ENCODE measurements around the gene UCK2.

UCK2 gene

GRCh38 chr1:165842023-165842670, 14.7 kb downstream of the UCK2 start:
- Mint-ChIP-seq H3K4me1 (peaks cover 24% of the 10 kb centered on the region), H3K9me3 (no peaks in the 10 kb centered on the region), H3K27ac (peak overlapping the region; percentile 10), H3K27me3 (no peaks in the 10 kb centered on the region), H3K4me3 (no peak overlapping the region), H3K36me3 (peaks cover 3% of the 10 kb centered on the region)
- DNase-seq (ENCODE audit: low spot score in 2 of 2), result no peak
- ATAC-seq (ENCODE audit: low read depth), result no peak

GRCh38 chr1:165842671-165843129, 15.3 kb downstream of the UCK2 start:
- Mint-ChIP-seq H3K27me3 (no peaks in the 10 kb centered on the region), H3K4me1 (peaks cover 24% of the 10 kb centered on the region), H3K4me3 (no peak overlapping the region), H3K27ac (no peak overlapping the region), H3K9me3 (no peaks in the 10 kb centered on the region), H3K36me3 (peaks cover 3% of the 10 kb centered on the region)
- no peak for DNase-seq (ENCODE audit: low spot score in 2 of 2)
- no peak for ATAC-seq (ENCODE audit: low read depth)

- peak overlapping the region; percentile 15 for H3K27ac Mint-ChIP-seq
- no peaks in the 10 kb centered on the region for H3K27me3 Mint-ChIP-seq
- DNase-seq (ENCODE audit: low spot score in 2 of 2) (no peak), ATAC-seq (ENCODE audit: low read depth) (no peak)
- H3K4me1 Mint-ChIP-seq, result peaks cover 18% of the 10 kb centered on the region
- H3K4me3 Mint-ChIP-seq, result no peak overlapping the region
- no peaks in the 10 kb centered on the region for H3K9me3 Mint-ChIP-seq
- peaks cover 3% of the 10 kb centered on the region for H3K36me3 Mint-ChIP-seq
Measured at GRCh38 chr1:165843304-165843703, 15.9 kb downstream of the UCK2 start.

GRCh38 chr1:165844114-165844798, 16.8 kb downstream of the UCK2 start:
- Mint-ChIP-seq H3K27me3 (no peaks in the 10 kb centered on the region), H3K9me3 (peaks cover 2% of the 10 kb centered on the region), H3K4me3 (no peak overlapping the region), H3K27ac (peak overlapping the region; percentile 15), H3K4me1 (peaks cover 25% of the 10 kb centered on the region), H3K36me3 (peaks cover 7% of the 10 kb centered on the region)
- ATAC-seq (ENCODE audit: low read depth) (no peak), DNase-seq (ENCODE audit: low spot score in 2 of 2) (no peak)

GRCh38 chr1:165844933-165845332, 17.5 kb downstream of the UCK2 start:
- ATAC-seq (ENCODE audit: low read depth), result no peak
- H3K36me3 Mint-ChIP-seq, result peaks cover 7% of the 10 kb centered on the region
- peaks cover 2% of the 10 kb centered on the region for H3K9me3 Mint-ChIP-seq
- no peaks in the 10 kb centered on the region for H3K27me3 Mint-ChIP-seq
- no peak for DNase-seq (ENCODE audit: low spot score in 2 of 2)
- H3K4me3 Mint-ChIP-seq, result no peak overlapping the region
- peaks cover 25% of the 10 kb centered on the region for H3K4me1 Mint-ChIP-seq
- no peak overlapping the region for H3K27ac Mint-ChIP-seq

- Mint-ChIP-seq H3K27ac (no peak overlapping the region), H3K9me3 (peaks cover 2% of the 10 kb centered on the region), H3K36me3 (peaks cover 7% of the 10 kb centered on the region), H3K4me3 (no peak overlapping the region), H3K4me1 (peaks cover 25% of the 10 kb centered on the region), H3K27me3 (no peaks in the 10 kb centered on the region)
- no peak for DNase-seq (ENCODE audit: low spot score in 2 of 2)
- ATAC-seq (ENCODE audit: low read depth), result no peak
Measured at GRCh38 chr1:165845569-165845968, 18.2 kb downstream of the UCK2 start.

GRCh38 chr1:165845992-165846748, 18.8 kb downstream of the UCK2 start:
- no peak for ATAC-seq (ENCODE audit: low read depth)

GRCh38 chr1:165847486-165847885, 20.1 kb downstream of the UCK2 start:
- no peak for DNase-seq (ENCODE audit: low spot score in 2 of 2)
- H3K4me3 Mint-ChIP-seq, result no peak overlapping the region
- H3K9me3 Mint-ChIP-seq, result peaks cover 2% of the 10 kb centered on the region
- no peak overlapping the region for H3K27ac Mint-ChIP-seq
- no peaks in the 10 kb centered on the region for H3K27me3 Mint-ChIP-seq
- H3K4me1 Mint-ChIP-seq, result peaks cover 27% of the 10 kb centered on the region
- no peak for ATAC-seq (ENCODE audit: low read depth)
- peaks cover 7% of the 10 kb centered on the region for H3K36me3 Mint-ChIP-seq

More at GRCh38 chr1:165845992-165846748, 18.8 kb downstream of the UCK2 start:
- no peaks in the 10 kb centered on the region for H3K27me3 Mint-ChIP-seq
- H3K36me3 Mint-ChIP-seq, result peaks cover 7% of the 10 kb centered on the region
- H3K27ac Mint-ChIP-seq, result no peak overlapping the region
- no peak for DNase-seq (ENCODE audit: low spot score in 2 of 2)
- peaks cover 28% of the 10 kb centered on the region for H3K4me1 Mint-ChIP-seq
- H3K9me3 Mint-ChIP-seq, result peaks cover 2% of the 10 kb centered on the region
- H3K4me3 Mint-ChIP-seq, result no peak overlapping the region

GRCh38 chr1:165849353-165850133, 22.1 kb downstream of the UCK2 start:
- Mint-ChIP-seq H3K27ac (no peak overlapping the region), H3K4me1 (peaks cover 35% of the 10 kb centered on the region), H3K4me3 (no peak overlapping the region), H3K36me3 (peaks cover 7% of the 10 kb centered on the region), H3K27me3 (no peaks in the 10 kb centered on the region), H3K9me3 (peaks cover 2% of the 10 kb centered on the region)
- DNase-seq (ENCODE audit: low spot score in 2 of 2) (no peak), ATAC-seq (ENCODE audit: low read depth) (no peak)

- H3K36me3 Mint-ChIP-seq, result peaks cover 7% of the 10 kb centered on the region
- H3K4me3 Mint-ChIP-seq, result no peak overlapping the region
- peak; percentile 24 for ATAC-seq (ENCODE audit: low read depth)
- H3K27me3 Mint-ChIP-seq, result no peaks in the 10 kb centered on the region
- peaks cover 43% of the 10 kb centered on the region for H3K4me1 Mint-ChIP-seq
- H3K27ac Mint-ChIP-seq, result no peak overlapping the region
- H3K9me3 Mint-ChIP-seq, result peaks cover 2% of the 10 kb centered on the region
- DNase-seq (ENCODE audit: low spot score in 2 of 2), result no peak
Measured at GRCh38 chr1:165851034-165851658, 23.7 kb downstream of the UCK2 start.

GRCh38 chr1:165852871-165853270, 25.5 kb downstream of the UCK2 start:
- DNase-seq (ENCODE audit: low spot score in 2 of 2), result no peak
- Mint-ChIP-seq H3K4me1 (peaks cover 47% of the 10 kb centered on the region), H3K9me3 (peaks cover 2% of the 10 kb centered on the region), H3K27me3 (no peaks in the 10 kb centered on the region), H3K27ac (no peak overlapping the region), H3K4me3 (no peak overlapping the region), H3K36me3 (peaks cover 6% of the 10 kb centered on the region)
- ATAC-seq (ENCODE audit: low read depth), result no peak

GRCh38 chr1:165853528-165854075, 26.2 kb downstream of the UCK2 start:
- DNase-seq (ENCODE audit: low spot score in 2 of 2) (no peak), ATAC-seq (ENCODE audit: low read depth) (no peak)
- Mint-ChIP-seq H3K36me3 (peaks cover 2% of the 10 kb centered on the region), H3K9me3 (peaks cover 2% of the 10 kb centered on the region), H3K4me3 (no peak overlapping the region), H3K27ac (no peak overlapping the region), H3K4me1 (peaks cover 53% of the 10 kb centered on the region), H3K27me3 (no peaks in the 10 kb centered on the region)
